ENCODE data around the gene ADAMTSL3.

GRCh38 chr15:83984601-83985000 is 330.7 kb downstream of the ADAMTSL3 start:
- TF ChIP-seq CTCF (IDR thresholded peaks at IDR 0.05) = no peak
- TF ChIP-seq POLR2A (IDR thresholded peaks at IDR 0.05) = no peak
